ENCODE measurements around the gene ARL2.
"Not testable (repeated sequence)": the region's sequence is repeated elsewhere in the genome, so short reads cannot be mapped to it uniquely, and the experiment has no call there.

ARL2 gene

GRCh38 chr11:65008873-65009272 is 5.1 kb upstream of the ARL2 start:
- DNase-seq = no peak

GRCh38 chr11:65013130-65013887 is 651 bp upstream of the ARL2 start:
- DNase-seq = peak; percentile 92

- no peak for DNase-seq
Observed at GRCh38 chr11:65014726-65015227, 817 bp downstream of the ARL2 start.

GRCh38 chr11:65016705-65017104 is 2.7 kb downstream of the ARL2 start:
- no peak for DNase-seq

- no peak for DNase-seq
Observed at GRCh38 chr11:65017937-65018336, 4.0 kb downstream of the ARL2 start.

- no peak for DNase-seq
Observed at GRCh38 chr11:65019824-65020223, 5.9 kb downstream of the ARL2 start.

- no peak for DNase-seq
Observed at GRCh38 chr11:65021003-65021402, 7.0 kb downstream of the ARL2 start.

- no peak for DNase-seq
Observed at GRCh38 chr11:65021509-65021908, 7.5 kb downstream of the ARL2 start.

- DNase-seq = not testable (repeated sequence)
Observed at GRCh38 chr11:65023502-65023901, 9.5 kb downstream of the ARL2 start.

GRCh38 chr11:65026810-65027209 is 12.8 kb downstream of the ARL2 start:
- DNase-seq = no peak

- DNase-seq = peak; percentile 86 to 93
Observed at GRCh38 chr11:65027213-65028067, 13.5 kb downstream of the ARL2 start, which contains the start of gene SNX15. Gene SNX15 (plus strand): TSS chr11:65027439. CDS start chr11:65027538, 99 bp downstream.

GRCh38 chr11:65032216-65032615 is 18.3 kb downstream of the ARL2 start:
- DNase-seq = no peak

- no peak for DNase-seq
Observed at GRCh38 chr11:65034423-65034822, 20.5 kb downstream of the ARL2 start.

- no peak for DNase-seq
Observed at GRCh38 chr11:65035579-65035978, 21.6 kb downstream of the ARL2 start.

- DNase-seq = no peak
Observed at GRCh38 chr11:65036931-65037330, 23.0 kb downstream of the ARL2 start.

GRCh38 chr11:65040520-65040846 is 26.5 kb downstream of the ARL2 start:
- no peak for DNase-seq

- DNase-seq = peak; percentile 87 to 90
Observed at GRCh38 chr11:65040847-65041622, 27.1 kb downstream of the ARL2 start, which contains the start of gene SAC3D1. Gene SAC3D1 (plus strand): TSS chr11:65041210. CDS start chr11:65041293, 83 bp downstream.

- no peak for DNase-seq
Observed at GRCh38 chr11:65042891-65043290, 28.9 kb downstream of the ARL2 start.

GRCh38 chr11:65043881-65044501 is 30.0 kb downstream of the ARL2 start:
- DNase-seq = no peak

GRCh38 chr11:65045061-65045460 is 31.1 kb downstream of the ARL2 start:
- no peak for DNase-seq

- no peak for DNase-seq
Observed at GRCh38 chr11:65045728-65046127, 31.8 kb downstream of the ARL2 start.
